ENCODE results near the gene EFS.

DNA sequence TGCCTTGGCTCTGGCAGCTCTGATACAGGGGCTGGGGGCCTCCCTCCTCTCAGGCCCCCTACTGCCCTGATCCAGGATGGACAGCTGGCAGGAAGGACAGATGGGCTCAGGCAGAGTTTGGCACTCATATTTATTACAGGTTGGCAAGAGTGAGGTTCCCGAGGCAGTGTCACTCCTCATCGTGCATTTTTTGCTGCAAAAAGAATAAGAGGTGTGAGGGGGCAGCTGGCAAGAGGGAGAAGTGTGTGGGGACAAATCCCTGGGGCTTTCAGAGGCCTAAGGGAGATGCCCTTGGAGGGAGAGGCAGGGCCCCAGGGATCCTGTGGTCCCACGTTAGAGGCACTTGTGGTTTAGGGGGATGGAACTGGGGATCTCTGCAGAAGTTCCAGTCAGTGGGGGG is 16.9 kb upstream of the EFS start:
- TF ChIP-seq ZNF830 (tag by site-specific recombination; IDR thresholded peaks at IDR 0.05; ENCODE audit: low read depth) = no peak
- TF ChIP-seq GLI4 (tag by site-specific recombination; IDR thresholded peaks at IDR 0.05) = no peak
